Neutrophil (primary cell): ENCODE results near the gene TACC2.

ENCODE experiments used
- H3K27ac ChIP-seq: fragments of 200-600 bp; sonication (generic); 2 replicates; pipeline ENCODE4 v1.5.1; 2016; ENCODE audit warnings: mild to moderate bottlenecking, moderate library complexity
- H3K27me3 ChIP-seq: fragments of 200-600 bp; sonication (generic); 2 replicates; pipeline ENCODE4 v1.6.0; 2016; ENCODE audit warnings: mild to moderate bottlenecking
- H3K36me3 ChIP-seq: fragments of 200-600 bp; sonication (generic); 2 replicates; pipeline ENCODE4 v1.5.1; 2017
- H3K4me1 ChIP-seq, 2 experiments: fragments of 200-600 bp in 1 of 2; sonication (generic) in 1 of 2; 1 replicate in 1 of 2; 2 replicates in 1 of 2; pipeline versions ENCODE4 v1.5.1 to v1.6.1; 2013 to 2016; ENCODE audit warnings: low read depth in 1 of 2, low read length in 1 of 2, mild to moderate bottlenecking in 1 of 2, moderate library complexity in 1 of 2; ENCODE audit not compliant: control insufficient read depth in 1 of 2, insufficient read depth in 1 of 2
- H3K4me3 ChIP-seq, 2 experiments: fragments of 200-600 bp in 1 of 2; sonication (generic) in 1 of 2; 1 replicate in 1 of 2; 2 replicates in 1 of 2; pipeline ENCODE4 v1.5.1; 2013 to 2016; ENCODE audit warnings: low read depth in 1 of 2, low read length in 1 of 2, mild to moderate bottlenecking in 1 of 2, moderate library complexity in 1 of 2
- H3K9me3 ChIP-seq: fragments of 200-600 bp; sonication (generic); 2 replicates; pipeline ENCODE4 v1.5.1; 2016
- TF ChIP-seq, protein P1 (sequence below): fragments of 200-600 bp; sonication (generic); IDR thresholded peaks from 2 replicates; pipeline ENCODE4 v1.5.1; 2016; ENCODE audit warnings: antibody characterized with exemption

TACC2 gene

GRCh38 chr10:122222638-122223037 lies 233.7 kb downstream of the TACC2 start:
- Histone ChIP-seq H3K27ac (no peak overlapping the region), H3K27me3 (peaks cover 35% of the 10 kb centered on the region), H3K36me3 (no peaks in the 10 kb centered on the region), H3K9me3 (no peaks in the 10 kb centered on the region), H3K4me1 (no peaks in the 10 kb centered on the region), H3K4me3 (no peak overlapping the region)
- TF ChIP-seq, protein P1, sequence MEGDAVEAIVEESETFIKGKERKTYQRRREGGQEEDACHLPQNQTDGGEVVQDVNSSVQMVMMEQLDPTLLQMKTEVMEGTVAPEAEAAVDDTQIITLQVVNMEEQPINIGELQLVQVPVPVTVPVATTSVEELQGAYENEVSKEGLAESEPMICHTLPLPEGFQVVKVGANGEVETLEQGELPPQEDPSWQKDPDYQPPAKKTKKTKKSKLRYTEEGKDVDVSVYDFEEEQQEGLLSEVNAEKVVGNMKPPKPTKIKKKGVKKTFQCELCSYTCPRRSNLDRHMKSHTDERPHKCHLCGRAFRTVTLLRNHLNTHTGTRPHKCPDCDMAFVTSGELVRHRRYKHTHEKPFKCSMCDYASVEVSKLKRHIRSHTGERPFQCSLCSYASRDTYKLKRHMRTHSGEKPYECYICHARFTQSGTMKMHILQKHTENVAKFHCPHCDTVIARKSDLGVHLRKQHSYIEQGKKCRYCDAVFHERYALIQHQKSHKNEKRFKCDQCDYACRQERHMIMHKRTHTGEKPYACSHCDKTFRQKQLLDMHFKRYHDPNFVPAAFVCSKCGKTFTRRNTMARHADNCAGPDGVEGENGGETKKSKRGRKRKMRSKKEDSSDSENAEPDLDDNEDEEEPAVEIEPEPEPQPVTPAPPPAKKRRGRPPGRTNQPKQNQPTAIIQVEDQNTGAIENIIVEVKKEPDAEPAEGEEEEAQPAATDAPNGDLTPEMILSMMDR, result no peak

DNA sequence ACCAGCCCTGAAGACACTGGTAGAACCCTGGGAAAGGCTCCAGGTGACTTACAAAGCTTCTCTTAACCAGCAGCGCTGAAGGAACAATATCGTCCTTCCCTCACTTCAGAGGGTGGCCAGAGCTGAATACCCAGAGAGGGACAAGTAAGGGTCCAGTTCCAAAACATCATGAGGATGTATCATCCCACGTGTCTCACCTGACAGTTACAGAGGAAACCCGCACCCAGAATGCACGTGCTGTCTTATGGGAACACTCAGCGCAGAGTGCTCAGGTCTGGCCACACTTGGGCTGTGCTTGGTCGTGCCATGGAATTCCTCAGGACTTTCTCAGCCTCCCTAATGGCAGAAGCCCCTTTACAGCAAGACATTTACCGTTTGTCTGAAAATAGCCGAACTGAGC lies 235.2 kb downstream of the TACC2 start:
- Histone ChIP-seq H3K27ac (no peak overlapping the region), H3K9me3 (no peaks in the 10 kb centered on the region), H3K4me1 (no peaks in the 10 kb centered on the region), H3K4me3 (no peak overlapping the region), H3K36me3 (no peaks in the 10 kb centered on the region), H3K27me3 (peaks cover 43% of the 10 kb centered on the region)
- TF ChIP-seq, protein P1, result no peak

DNA sequence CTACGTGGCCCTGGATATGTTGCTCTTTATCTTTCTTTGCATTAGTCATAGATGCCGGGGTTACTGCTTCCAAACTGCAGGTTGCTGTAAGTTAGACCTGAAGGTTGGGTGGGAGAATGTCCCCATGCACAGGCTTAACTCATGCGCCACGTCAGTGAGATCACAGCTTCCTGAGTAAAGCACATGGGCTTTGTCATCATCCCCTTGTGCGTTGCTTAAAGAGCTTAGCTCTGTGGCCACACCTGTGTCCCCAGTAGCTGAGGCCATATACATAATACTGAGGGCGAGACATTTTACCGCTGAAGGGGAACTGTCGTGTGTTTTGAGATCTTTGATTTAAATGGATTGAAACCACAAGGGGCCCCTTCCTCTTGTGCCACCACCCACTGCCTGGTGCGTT lies 236.4 kb downstream of the TACC2 start:
- Histone ChIP-seq H3K27me3 (peaks cover 43% of the 10 kb centered on the region), H3K4me3 (no peak overlapping the region), H3K36me3 (no peaks in the 10 kb centered on the region), H3K4me1 (no peaks in the 10 kb centered on the region), H3K27ac (no peak overlapping the region), H3K9me3 (no peaks in the 10 kb centered on the region)
- TF ChIP-seq, protein P1, result no peak

DNA sequence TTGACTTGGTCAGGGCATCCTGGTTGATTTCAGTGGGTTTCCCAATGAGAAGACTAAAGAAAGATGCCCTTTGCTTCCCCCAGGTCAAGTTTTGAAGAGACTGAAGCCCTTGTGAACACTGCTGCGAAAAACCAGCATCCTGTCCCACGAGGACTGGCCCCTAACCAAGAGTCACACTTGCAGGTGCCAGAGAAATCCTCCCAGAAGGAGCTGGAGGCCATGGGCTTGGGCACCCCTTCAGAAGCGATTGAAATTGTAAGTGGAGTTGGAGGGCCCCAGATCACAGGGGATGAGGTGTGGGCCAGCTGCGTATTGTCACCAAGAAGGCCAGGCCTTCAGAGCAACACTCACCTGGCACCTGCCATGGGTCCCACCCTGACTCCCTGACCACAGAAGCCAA lies 238.8 kb downstream of the TACC2 start:
- peaks cover 37% of the 10 kb centered on the region for H3K27me3 ChIP-seq
- no peaks in the 10 kb centered on the region for H3K4me1 ChIP-seq
- TF ChIP-seq, protein P1, result no peak
- H3K27ac ChIP-seq, result no peak overlapping the region
- no peaks in the 10 kb centered on the region for H3K9me3 ChIP-seq
- no peak overlapping the region for H3K4me3 ChIP-seq
- no peaks in the 10 kb centered on the region for H3K36me3 ChIP-seq

- Histone ChIP-seq H3K9me3 (no peaks in the 10 kb centered on the region), H3K27me3 (peaks cover 26% of the 10 kb centered on the region), H3K4me3 (no peak overlapping the region), H3K4me1 (no peaks in the 10 kb centered on the region), H3K36me3 (no peaks in the 10 kb centered on the region), H3K27ac (no peak overlapping the region)
- TF ChIP-seq, protein P1, result no peak
Observed at GRCh38 chr10:122229666-122230065, 240.7 kb downstream of the TACC2 start.

DNA sequence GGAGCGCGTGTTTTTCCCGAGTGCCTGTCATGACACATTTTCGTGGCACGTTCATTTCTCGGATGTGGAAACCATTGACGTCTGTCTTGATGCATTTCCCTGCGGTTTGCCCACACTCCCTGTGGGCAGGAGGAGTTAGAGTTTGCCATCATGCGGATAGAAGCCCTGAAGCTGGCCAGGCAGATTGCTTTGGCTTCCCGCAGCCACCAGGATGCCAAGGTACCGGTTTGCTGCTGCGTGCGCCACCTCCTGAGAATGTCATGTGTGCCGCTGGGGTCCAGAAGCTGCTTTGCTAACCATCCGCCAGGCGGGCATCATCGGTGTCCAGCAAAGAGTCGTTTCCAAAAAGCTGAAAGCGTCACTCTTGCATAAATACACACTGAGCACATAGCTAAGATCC lies 241.3 kb downstream of the TACC2 start:
- Histone ChIP-seq H3K27me3 (peaks cover 22% of the 10 kb centered on the region), H3K9me3 (no peaks in the 10 kb centered on the region), H3K36me3 (no peaks in the 10 kb centered on the region), H3K27ac (no peak overlapping the region), H3K4me1 (no peaks in the 10 kb centered on the region), H3K4me3 (no peak overlapping the region)
- TF ChIP-seq, protein P1, result no peak
